B cell (primary cell): ENCODE results near the gene CUL3. TPM values are rescaled to one million over a fixed set of nuclear protein-coding genes. Genes with fewer than 3 reads are reported as not detected.
A peak's percentile ranks its signal among the peaks of the same experiment; 100 is the strongest.

Source experiments
- ATAC-seq: fragments of 200-7000 bp; cut with Tn5 transposase; one replicate; pipeline ENCODE4 v1.10.0; 2021; ENCODE audit warnings: low read depth, mild to moderate bottlenecking, moderate number of reproducible peaks, moderate library complexity
- CTCF ChIA-PET: fragments of 350-600 bp; sonication (Branson Sonifier 250); formaldehyde crosslinking; loops from one replicate; lab custom pipeline; 2021; ENCODE audit warnings: antibody characterized with exemption, inconsistent platforms; lab: Charles Lee
- POLR2A ChIA-PET: fragments of 350-600 bp; sonication (Branson Sonifier 250); formaldehyde crosslinking; loops from one replicate; lab custom pipeline; 2021; ENCODE audit warnings: antibody characterized with exemption; lab: Charles Lee
- DNase-seq: peaks from one replicate; pipeline ENCODE4 v3.0.0; 2013
- H2AFZ ChIP-seq: 2 replicates; pipeline ENCODE4 v1.6.1; 2012; ENCODE audit warnings: mild to moderate bottlenecking, low read depth, low read length; ENCODE audit not compliant: insufficient read depth, poor library complexity, severe bottlenecking
- H3K27ac ChIP-seq, 2 donors: 1 replicate in 1 of 2; 2 replicates in 1 of 2; pipeline ENCODE4 v1.5.1; 2012 to 2013; ENCODE audit warnings: low read length in 2 of 2, mild to moderate bottlenecking in 2 of 2, moderate library complexity in 1 of 2
- H3K27me3 ChIP-seq, 4 experiments: fragments of 200-600 bp in 1 of 4; sonication (generic) in 1 of 4; replicated peaks in 1 of 4; 1 replicate in 2 of 4; 2 replicates in 2 of 4; pipeline versions ENCODE4 v1.6.1 to v1.7.0; 2013 to 2016; ENCODE audit warnings: low read length in 3 of 4, mild to moderate bottlenecking in 2 of 4, mixed read lengths in 1 of 4, moderate library complexity in 1 of 4; ENCODE audit not compliant: insufficient read depth in 4 of 4, control insufficient read depth in 3 of 4; ENCODE audit errors: control extremely low read depth in 1 of 4
- H3K36me3 ChIP-seq, 2 experiments: replicated peaks in 1 of 2; 1 replicate in 1 of 2; 2 replicates in 1 of 2; pipeline versions ENCODE4 v1.6.1 to v1.7.1; 2013; ENCODE audit warnings: low read length in 1 of 2; ENCODE audit not compliant: insufficient read depth in 2 of 2, control insufficient read depth in 1 of 2; ENCODE audit errors: control extremely low read depth in 1 of 2, extremely low read depth in 1 of 2
- H3K4me1 ChIP-seq, 2 donors: fragments of 200-600 bp in 1 of 2; sonication (generic) in 1 of 2; 1 replicate in 1 of 2; 2 replicates in 1 of 2; pipeline versions ENCODE4 v1.5.1 to v1.6.1; 2013 to 2017; ENCODE audit warnings: low read length in 2 of 2; ENCODE audit not compliant: control insufficient read depth in 2 of 2, insufficient read depth in 2 of 2
- H3K4me2 ChIP-seq: replicated peaks from 2 replicates; pipeline ENCODE3; 2012; ENCODE audit warnings: mild to moderate bottlenecking, low read depth, low read length; ENCODE audit not compliant: poor library complexity, severe bottlenecking
- H3K4me3 ChIP-seq, 5 experiments: fragments of 200-600 bp in 1 of 5; sonication (generic) in 1 of 5; 1 replicate in 3 of 5; 2 replicates in 2 of 5; pipeline versions ENCODE4 v1.5.1 to v1.7.0; 2011 to 2016; ENCODE audit warnings: low read length in 4 of 5, mild to moderate bottlenecking in 4 of 5, low read depth in 2 of 5, control low read depth in 1 of 5, moderate library complexity in 1 of 5; ENCODE audit not compliant: insufficient read depth in 1 of 5; ENCODE audit errors: control extremely low read depth in 1 of 5, extremely low read depth in 1 of 5
- H3K79me2 ChIP-seq: fragments of 200-600 bp; sonication (generic); one replicate; pipeline ENCODE4 v1.6.0; 2016; ENCODE audit warnings: low read length; ENCODE audit not compliant: control insufficient read depth, insufficient read depth
- H3K9ac ChIP-seq: fragments of 200-600 bp; sonication (generic); 2 replicates; pipeline ENCODE4 v1.6.1; 2017; ENCODE audit warnings: mild to moderate bottlenecking, low read length, moderate library complexity
- H3K9me3 ChIP-seq, 3 donors: one replicate each; pipeline versions ENCODE4 v1.6.1 to v1.7.1; 2013; ENCODE audit warnings: low read length in 2 of 3; ENCODE audit not compliant: control insufficient read depth in 2 of 3, insufficient read depth in 1 of 3; ENCODE audit errors: control extremely low read depth in 1 of 3
- H4K20me1 ChIP-seq: 2 replicates; pipeline ENCODE4 v1.6.0; 2012; ENCODE audit warnings: mild to moderate bottlenecking, low read length; ENCODE audit not compliant: insufficient read depth, control insufficient read depth, poor library complexity, severe bottlenecking
- H3K27ac Mint-ChIP-seq: one replicate; pipeline ENCODE4 v1.8.0; 2021; ENCODE audit warnings: mixed read lengths
- H3K27me3 Mint-ChIP-seq: one replicate; pipeline ENCODE4 v1.8.0; 2021; ENCODE audit warnings: mixed read lengths
- H3K4me1 Mint-ChIP-seq: one replicate; pipeline ENCODE4 v1.8.0; 2021; ENCODE audit warnings: mixed read lengths
- H3K4me3 Mint-ChIP-seq: one replicate; pipeline ENCODE4 v1.8.0; 2021; ENCODE audit warnings: mixed read lengths
- H3K9me3 Mint-ChIP-seq: one replicate; pipeline ENCODE4 v1.8.0; 2022; ENCODE audit warnings: mixed read lengths; ENCODE audit not compliant: insufficient read depth
- EZH2 ChIP-seq: IDR thresholded peaks from 2 replicates; pipeline ENCODE4 v1.6.1; 2012; ENCODE audit warnings: borderline replicate concordance, low read depth, mild to moderate bottlenecking, moderate library complexity, low read length; ENCODE audit not compliant: insufficient read depth, poor library complexity, severe bottlenecking
- WGBS: methylation state at CpG from one replicate; pipeline ENCODE4 v1.1.5; 2013; ENCODE audit warnings: missing lambda C conversion rate; ENCODE audit not compliant: insufficient coverage; 5-methylcytosine and 5-hydroxymethylcytosine counted together
- intact Hi-C: fragments of 100-400 bp; cut with micrococcal nuclease; formaldehyde crosslinking; loops from one replicate; pipeline ENCODE4 v1.10.0; 2022
- polyA plus RNA-seq: library from polyadenylated mRNA; depleted of rRNA; stranded (reverse); fragments of >200 nt; gene quantifications from 2 replicates; pipeline ENCODE4 v1.2.3, GENCODE V29; 2012
- total RNA-seq, 2 donors: library from RNA; stranded (reverse); fragments of 120-200 nt in 1 of 2; gene quantifications; 1 replicate in 1 of 2; 2 replicates in 1 of 2; pipeline versions ENCODE4 v1.2.3 to v1.2.4, GENCODE V29; 2013 to 2022
- TF ChIP-seq, protein P1 (sequence below): fragments of 200-600 bp; IDR thresholded peaks from one replicate; pipeline ENCODE4 v1.8.0; 2022; ENCODE audit warnings: antibody characterized with exemption, mild to moderate bottlenecking

The CUL3 gene
- total and polyA plus RNA-seq, 2 donors (not counting 1 experiment from before 2014, with no cell fraction given), result 31.1 to 138 TPM

DNA sequence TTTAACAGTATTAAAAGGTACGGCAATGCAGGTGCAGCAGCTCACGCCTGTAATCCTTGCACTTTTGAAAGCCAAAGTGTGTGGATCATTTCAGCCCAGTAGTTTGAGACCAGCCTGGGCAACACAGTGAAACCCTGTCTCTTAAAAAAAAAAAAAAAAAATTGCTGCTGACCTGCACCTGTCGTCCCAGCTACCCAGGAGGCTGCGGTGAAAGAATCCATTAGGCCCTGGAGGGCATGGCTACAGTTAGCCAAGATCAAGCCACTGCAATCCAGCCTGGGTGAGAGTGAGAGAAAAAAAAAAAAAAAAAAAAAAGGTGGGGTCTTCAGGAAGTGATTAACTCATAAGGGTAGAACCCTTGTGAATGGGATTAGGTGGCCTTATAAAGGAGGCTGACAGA is 12.8 kb downstream of the CUL3 start:
- DNase-seq (no peak), ATAC-seq (no peak)
- no peaks in the 10 kb centered on the region for H3K36me3 ChIP-seq
- no peak overlapping the region for H3K4me3 ChIP-seq
- Mint-ChIP-seq H3K4me3 (peak overlapping the region; percentile 41), H3K27me3 (no peaks in the 10 kb centered on the region), H3K27ac (no peak overlapping the region), H3K4me1 (peaks cover 87% of the 10 kb centered on the region), H3K9me3 (no peaks in the 10 kb centered on the region)
- H3K9me3 ChIP-seq, result peaks cover 0 to 2% (median 0%) of the 10 kb centered on the region in 3 donors
- H4K20me1 ChIP-seq, result peaks cover 81% of the 10 kb centered on the region
- no peak overlapping the region for H3K27ac ChIP-seq
- peaks cover 56% of the 10 kb centered on the region in 2 donors for H3K4me1 ChIP-seq
- H3K79me2 ChIP-seq, result peaks cover 100% of the 10 kb centered on the region
- peak overlapping the region; percentile 2 for H3K4me2 ChIP-seq
- CTCF ChIA-PET, result interaction anchor here (0.6 to 1.2 kb wide), 4 partner anchors 38 to 249 kb away, joined by 3 to 4 read pairs (median 4); no protein-coding TSS in a partner anchor
- no peaks in the 10 kb centered on the region for H3K27me3 ChIP-seq
- POLR2A ChIA-PET, result interaction anchor here (1.1 kb wide), 1 partner anchor 53 kb away, joined by 3 read pairs; no protein-coding TSS in a partner anchor
- H3K9ac ChIP-seq, result no peak overlapping the region
- intact Hi-C loops, result no loop called here
- no peak overlapping the region for H2AFZ ChIP-seq
- WGBS, result 90% methylated on average over 4 of the region's 4 CpGs
- TF ChIP-seq, protein P1, sequence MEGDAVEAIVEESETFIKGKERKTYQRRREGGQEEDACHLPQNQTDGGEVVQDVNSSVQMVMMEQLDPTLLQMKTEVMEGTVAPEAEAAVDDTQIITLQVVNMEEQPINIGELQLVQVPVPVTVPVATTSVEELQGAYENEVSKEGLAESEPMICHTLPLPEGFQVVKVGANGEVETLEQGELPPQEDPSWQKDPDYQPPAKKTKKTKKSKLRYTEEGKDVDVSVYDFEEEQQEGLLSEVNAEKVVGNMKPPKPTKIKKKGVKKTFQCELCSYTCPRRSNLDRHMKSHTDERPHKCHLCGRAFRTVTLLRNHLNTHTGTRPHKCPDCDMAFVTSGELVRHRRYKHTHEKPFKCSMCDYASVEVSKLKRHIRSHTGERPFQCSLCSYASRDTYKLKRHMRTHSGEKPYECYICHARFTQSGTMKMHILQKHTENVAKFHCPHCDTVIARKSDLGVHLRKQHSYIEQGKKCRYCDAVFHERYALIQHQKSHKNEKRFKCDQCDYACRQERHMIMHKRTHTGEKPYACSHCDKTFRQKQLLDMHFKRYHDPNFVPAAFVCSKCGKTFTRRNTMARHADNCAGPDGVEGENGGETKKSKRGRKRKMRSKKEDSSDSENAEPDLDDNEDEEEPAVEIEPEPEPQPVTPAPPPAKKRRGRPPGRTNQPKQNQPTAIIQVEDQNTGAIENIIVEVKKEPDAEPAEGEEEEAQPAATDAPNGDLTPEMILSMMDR, result no peak
- TF ChIP-seq EZH2, result no peak

DNA sequence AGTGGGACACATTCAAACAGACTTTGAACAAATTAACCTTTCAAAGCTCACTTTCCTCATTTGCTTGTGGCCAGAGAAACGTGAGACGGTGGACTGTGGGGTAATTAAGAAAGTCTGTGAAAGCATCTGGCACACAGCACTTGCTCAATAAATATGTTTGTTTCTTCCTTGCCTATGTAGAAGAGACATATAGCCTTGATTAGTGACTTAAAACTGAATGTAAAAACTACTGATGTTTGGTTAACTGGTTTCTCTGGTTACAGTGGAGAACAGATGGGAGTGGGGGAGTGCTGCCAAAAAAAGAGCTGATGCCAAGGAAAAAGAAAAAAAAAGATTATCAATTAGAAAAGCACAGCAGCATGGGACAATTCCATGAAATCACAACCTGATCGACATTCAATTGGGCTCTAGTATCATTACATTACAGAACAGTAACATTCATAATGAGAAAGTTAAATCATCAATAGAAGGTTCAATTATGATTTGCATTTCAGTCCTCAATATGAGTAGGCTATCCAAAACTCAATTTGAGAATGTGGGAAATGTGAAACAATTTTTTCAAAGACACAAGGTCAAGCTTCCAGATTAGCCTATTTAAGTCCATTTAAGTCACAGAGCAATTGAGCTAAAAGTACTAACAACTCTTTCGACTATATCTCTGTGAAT is 14.7 kb downstream of the CUL3 start:
- WGBS, result no CpG with 5 or more reads among the region's 4 CpGs
- ATAC-seq (no peak), DNase-seq (no peak)
- intact Hi-C loops, result no loop called here
- peaks cover 81% of the 10 kb centered on the region for H4K20me1 ChIP-seq
- peaks cover 2 to 17% of the 10 kb centered on the region in 2 experiments for H3K36me3 ChIP-seq
- Mint-ChIP-seq H3K27me3 (no peaks in the 10 kb centered on the region), H3K9me3 (peaks cover 2% of the 10 kb centered on the region), H3K4me3 (peak overlapping the region; percentile 67), H3K4me1 (peaks cover 85% of the 10 kb centered on the region), H3K27ac (peak overlapping the region; percentile 46)
- POLR2A ChIA-PET, result interaction anchor here (0.6 kb wide), 1 partner anchor 107 kb away, joined by 4 read pairs; no protein-coding TSS in a partner anchor
- peaks cover 44 to 46% of the 10 kb centered on the region in 2 donors for H3K4me1 ChIP-seq
- H3K79me2 ChIP-seq, result peaks cover 100% of the 10 kb centered on the region
- no peak overlapping the region for H2AFZ ChIP-seq
- no peaks in the 10 kb centered on the region for H3K27me3 ChIP-seq
- no peak overlapping the region for H3K27ac ChIP-seq
- H3K9ac ChIP-seq, result no peak overlapping the region
- H3K4me3 ChIP-seq, result no peak overlapping the region
- CTCF ChIA-PET, result interaction anchor here (1.8 kb wide), 1 partner anchor 24 kb away, joined by 3 read pairs; no protein-coding TSS in a partner anchor
- no peak for TF ChIP-seq EZH2
- TF ChIP-seq, protein P1, result no peak
- peaks cover 0 to 7% (median 7%) of the 10 kb centered on the region in 3 donors for H3K9me3 ChIP-seq
- no peak overlapping the region for H3K4me2 ChIP-seq
